Activated CD4-positive, alpha-beta T cell treated with anti-CD3 and anti-CD28 coated beads, Interleukin-2, amount 50 U/mL, for 48 hours (primary cell): ENCODE measurements around the gene ITCH.
"Not testable (repeated sequence)": the region's sequence is repeated elsewhere in the genome, so short reads cannot be mapped to it uniquely, and the experiment has no call there.

Experiments used
- DNase-seq, 2 experiments: peaks; one replicate each; pipeline ENCODE4 v3.0.0-alpha.2; 2020

ITCH gene

GRCh38 chr20:34421766-34422466 is 58.8 kb downstream of the ITCH start:
- no peak for DNase-seq

GRCh38 chr20:34425032-34425690 is 62.1 kb downstream of the ITCH start:
- not testable (repeated sequence) for DNase-seq

DNA sequence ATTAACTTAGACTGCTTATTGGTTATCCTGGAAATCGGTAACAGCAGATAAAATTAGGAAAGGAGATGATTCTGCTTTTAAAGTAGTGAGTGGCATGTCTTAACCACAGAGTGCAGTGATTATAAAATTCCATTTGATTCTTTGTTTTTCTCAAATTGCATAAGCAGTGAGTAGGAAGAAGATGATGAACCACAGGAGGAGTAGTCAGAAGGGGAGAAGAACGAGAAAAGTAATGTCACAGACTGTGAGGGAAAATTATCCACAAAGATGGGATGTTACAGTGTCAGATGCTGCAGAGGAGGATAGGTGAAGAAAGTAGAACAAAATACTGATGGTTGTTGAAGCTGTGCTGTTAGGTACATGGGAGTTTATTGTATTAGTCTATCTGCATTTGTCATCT is 63.0 kb downstream of the ITCH start:
- DNase-seq = no peak

DNA sequence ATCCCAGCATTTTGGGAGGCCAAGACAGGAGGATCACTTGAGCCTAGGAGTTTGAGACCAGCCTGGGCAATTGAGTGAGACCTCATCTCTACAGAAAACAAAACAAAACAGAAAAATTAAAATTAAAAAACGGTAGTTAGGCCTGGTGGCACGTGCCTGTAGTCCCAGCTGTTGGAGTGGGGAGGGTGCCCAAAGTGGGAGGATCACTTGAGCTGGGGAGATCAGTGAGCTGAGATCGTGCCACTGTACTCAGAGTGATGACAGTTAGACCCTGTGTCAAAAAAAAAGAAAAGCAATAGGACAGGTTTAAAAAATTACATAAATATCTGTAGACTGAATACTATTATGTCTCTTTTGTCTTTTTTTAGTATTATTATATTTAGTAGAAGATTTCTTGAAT is 64.3 kb downstream of the ITCH start:
- DNase-seq = no peak

- DNase-seq = no peak
Measured at GRCh38 chr20:34427784-34428183, 64.7 kb downstream of the ITCH start.

- no peak for DNase-seq
Measured at GRCh38 chr20:34431168-34431567, 68.1 kb downstream of the ITCH start.

GRCh38 chr20:34432663-34433062 is 69.6 kb downstream of the ITCH start:
- not testable (repeated sequence) for DNase-seq

DNA sequence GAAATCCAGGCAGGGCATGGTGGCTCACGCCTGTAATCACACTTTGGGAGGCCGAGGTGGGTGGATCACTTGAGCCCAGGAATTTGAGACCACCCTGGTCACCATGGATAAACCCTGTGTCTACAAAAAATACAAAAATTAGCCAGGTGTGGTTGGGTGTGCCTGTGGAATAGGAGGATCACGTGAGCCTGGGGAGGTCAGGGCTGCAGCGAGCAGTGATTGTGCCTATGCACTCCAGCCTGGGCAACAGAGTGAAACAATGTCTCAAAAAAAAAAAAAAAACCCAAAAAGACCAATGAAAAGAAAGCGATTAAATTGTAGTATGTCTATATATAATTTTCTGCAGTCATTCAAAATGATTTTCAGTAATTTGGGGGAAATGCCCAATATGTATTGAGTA is 70.3 kb downstream of the ITCH start:
- DNase-seq = no peak

DNA sequence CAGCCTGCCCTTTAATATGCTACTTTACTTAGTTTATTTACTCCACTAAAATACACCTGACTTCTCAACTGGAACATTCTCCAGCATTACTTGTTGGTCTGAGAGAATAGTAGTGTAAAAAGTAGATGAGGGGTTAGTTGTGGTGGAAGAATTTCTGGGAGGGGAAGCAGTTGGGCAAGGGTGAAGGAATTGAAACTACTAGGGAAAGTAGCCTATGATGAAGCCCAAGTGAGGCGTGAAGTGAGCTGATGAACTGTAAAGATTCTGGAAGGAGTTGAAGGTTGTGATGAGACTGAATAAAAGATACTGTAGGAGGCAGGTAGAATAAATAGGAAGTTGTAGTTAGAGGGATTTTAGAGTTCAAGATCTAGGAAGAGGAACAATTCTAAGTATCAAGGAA is 72.5 kb downstream of the ITCH start:
- DNase-seq = no peak

GRCh38 chr20:34437330-34437986 is 74.4 kb downstream of the ITCH start:
- DNase-seq = no peak

DNA sequence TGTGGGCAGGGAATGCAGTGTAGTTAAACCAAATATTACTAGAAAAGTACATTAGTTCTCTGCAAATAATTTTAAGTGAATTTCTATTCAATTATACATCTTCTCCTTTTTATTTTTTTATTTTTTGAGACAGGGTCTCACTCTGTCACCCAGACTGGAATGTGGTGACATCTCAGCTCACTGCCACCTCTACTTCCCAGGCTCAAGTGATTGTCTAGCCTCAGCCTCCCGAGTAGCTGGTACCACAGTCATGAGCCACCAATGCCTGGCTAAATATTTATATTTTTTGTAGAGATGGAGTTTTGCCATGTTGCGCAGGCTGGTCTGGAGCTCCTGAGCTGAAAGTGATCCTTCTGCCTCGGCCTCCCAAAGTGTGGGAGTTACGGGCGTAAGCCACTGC is 76.1 kb downstream of the ITCH start:
- DNase-seq = no peak

DNA sequence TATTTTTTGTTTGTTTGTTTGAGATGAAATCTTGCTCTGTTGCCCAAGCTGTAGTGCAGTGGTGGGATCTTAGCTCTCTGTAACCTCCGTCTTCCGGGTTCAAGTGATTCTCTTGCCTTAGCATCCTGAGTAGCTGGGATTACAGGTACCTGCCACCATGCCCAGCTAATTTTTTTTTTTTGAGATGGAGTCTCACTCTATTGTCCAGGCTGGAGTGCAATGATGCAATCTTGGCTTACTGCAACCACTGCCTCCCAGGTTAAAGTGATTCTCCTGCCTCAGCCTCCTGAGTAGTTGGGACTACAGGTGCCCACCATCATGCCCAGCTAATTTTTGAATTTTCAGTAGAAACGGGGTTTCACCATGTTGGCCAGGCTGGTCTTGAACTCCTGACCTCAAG is 78.3 kb downstream of the ITCH start:
- not testable (repeated sequence) for DNase-seq

GRCh38 chr20:34443546-34443945 is 80.5 kb downstream of the ITCH start:
- no peak for DNase-seq

- no peak for DNase-seq
Measured at GRCh38 chr20:34445177-34446065, 82.3 kb downstream of the ITCH start.

GRCh38 chr20:34448517-34448916 is 85.4 kb downstream of the ITCH start:
- DNase-seq = no peak

GRCh38 chr20:34449674-34450592 is 86.9 kb downstream of the ITCH start:
- DNase-seq = no peak

- no peak for DNase-seq
Measured at GRCh38 chr20:34452281-34452982, 89.4 kb downstream of the ITCH start.

DNA sequence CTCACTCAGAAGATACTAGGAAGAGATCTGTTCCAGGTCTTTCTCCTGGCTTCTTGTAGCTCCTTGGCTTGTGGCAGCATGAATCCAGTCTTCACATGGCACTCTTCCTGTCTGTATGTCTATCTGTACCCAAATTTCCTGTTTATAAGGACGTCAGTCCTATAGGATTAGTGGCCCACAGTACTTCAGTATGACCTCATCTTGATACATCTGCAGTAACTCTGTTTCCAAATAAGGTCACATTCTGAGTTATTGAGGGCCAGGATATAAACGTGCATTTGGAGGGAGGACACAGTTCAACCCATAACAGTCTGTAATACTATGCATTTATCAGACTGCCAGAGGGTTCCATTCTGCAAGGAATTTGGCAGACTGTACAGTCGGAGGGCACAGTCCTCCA is 95.6 kb downstream of the ITCH start:
- no peak for DNase-seq

GRCh38 chr20:34459209-34459897 is 96.3 kb downstream of the ITCH start:
- DNase-seq = no peak

GRCh38 chr20:34461779-34462087 is 98.7 kb downstream of the ITCH start:
- no peak for DNase-seq

DNA sequence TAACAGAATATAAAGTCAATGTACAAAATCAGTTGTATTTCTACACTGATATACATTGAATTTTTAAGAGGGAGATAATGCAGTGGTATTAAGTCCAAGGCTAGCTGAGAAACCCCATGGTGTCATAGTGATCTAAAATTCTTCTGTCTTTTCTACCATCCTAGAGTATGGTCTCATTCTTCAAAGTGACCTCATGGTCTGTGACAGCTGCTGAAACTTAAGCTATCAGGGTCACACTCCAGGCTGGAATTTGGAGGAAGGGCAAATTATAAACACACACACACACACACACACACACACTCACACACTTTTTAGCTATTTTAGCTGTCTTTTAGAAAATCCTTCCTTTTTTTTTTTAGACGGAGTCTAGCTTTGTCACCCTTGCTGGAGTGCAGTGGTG is 105.9 kb downstream of the ITCH start:
- DNase-seq = no peak
